AG04450 (cell line): ENCODE data around the gene DDR2. TPM values are rescaled to one million over a fixed set of nuclear protein-coding genes. Genes with fewer than 3 reads are reported as not detected.

Experiments used
- CTCF ChIA-PET: fragments of 300-600, 350-600 bp; formaldehyde crosslinking; extraction: SDS; loops from one replicate; lab custom pipeline; 2022; ENCODE audit warnings: antibody characterized with exemption, inconsistent platforms; lab: Charles Lee
- POLR2A ChIA-PET: fragments of 350-600 bp; formaldehyde crosslinking; extraction: SDS; loops from one replicate; lab custom pipeline; 2021; ENCODE audit warnings: antibody characterized with exemption, inconsistent platforms; lab: Yijun Ruan, JAX
- DNase-seq: peaks from one replicate; pipeline ENCODE4 v3.0.0-alpha.2; 2011; ENCODE audit warnings: low read depth, low spot score
- H3K27ac ChIP-seq: one replicate; pipeline ENCODE4 v1.5.1; 2012; ENCODE audit warnings: low read depth, low read length, control low read depth
- H3K27me3 ChIP-seq: one replicate; pipeline ENCODE4 v1.6.0; 2012; ENCODE audit warnings: low read length; ENCODE audit not compliant: control insufficient read depth, insufficient read depth
- H3K4me3 ChIP-seq: 2 replicates; pipeline ENCODE4 v1.5.1; 2011; ENCODE audit warnings: mild to moderate bottlenecking, low read depth, low read length, control low read depth
- H3K9me3 ChIP-seq: 2 replicates; pipeline ENCODE4 v1.5.1; 2012; ENCODE audit warnings: low read length; ENCODE audit not compliant: control insufficient read depth, insufficient read depth
- CTCF ChIP-seq: IDR thresholded peaks from 2 replicates; pipeline ENCODE4 v1.5.1; 2011; ENCODE audit warnings: low read depth, low read length, control low read depth, inconsistent platforms
- polyA plus RNA-seq: library from polyadenylated mRNA; depleted of rRNA; stranded (reverse); fragments of >200 nt; gene quantifications from 2 replicates; pipeline ENCODE4 v1.2.3, GENCODE V29; 2011

DDR2 gene
- polyA plus RNA-seq, 1 experiment: 194 TPM

DNA sequence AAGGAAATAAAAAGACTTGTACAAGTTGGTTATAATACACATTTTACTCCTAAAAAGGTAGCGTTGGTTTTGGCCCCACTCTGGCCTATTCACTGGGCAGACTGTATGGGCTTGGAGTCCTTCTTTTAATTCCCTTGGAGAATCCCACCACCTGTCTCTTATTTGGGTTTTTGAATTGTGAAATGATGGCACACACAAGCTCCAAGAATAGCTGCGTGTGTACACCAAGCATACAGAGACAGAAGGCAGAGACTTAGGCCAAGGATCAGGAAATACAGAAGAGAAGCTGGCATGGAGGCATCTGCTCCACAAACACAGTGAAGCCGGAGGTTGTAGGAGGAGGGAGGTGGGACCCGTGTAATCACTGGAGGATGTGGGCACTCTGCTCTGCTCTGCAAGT lies 29.1 kb downstream of the DDR2 start:
- no peak for DNase-seq
- ChIA-PET POLR2A (no interaction called here), CTCF (no interaction called here)
- H3K9me3 ChIP-seq: no peaks in the 10 kb centered on the region
- H3K27ac ChIP-seq: no peak overlapping the region
- H3K4me3 ChIP-seq: no peak overlapping the region
- no peaks in the 10 kb centered on the region for H3K27me3 ChIP-seq
- no peak for TF ChIP-seq CTCF

GRCh38 chr1:162662013-162662412 lies 29.7 kb downstream of the DDR2 start:
- TF ChIP-seq CTCF: no peak
- ChIA-PET POLR2A (no interaction called here), CTCF (no interaction called here)
- H3K27ac ChIP-seq: no peak overlapping the region
- H3K4me3 ChIP-seq: no peak overlapping the region
- H3K9me3 ChIP-seq: no peaks in the 10 kb centered on the region
- no peaks in the 10 kb centered on the region for H3K27me3 ChIP-seq
- no peak for DNase-seq

DNA sequence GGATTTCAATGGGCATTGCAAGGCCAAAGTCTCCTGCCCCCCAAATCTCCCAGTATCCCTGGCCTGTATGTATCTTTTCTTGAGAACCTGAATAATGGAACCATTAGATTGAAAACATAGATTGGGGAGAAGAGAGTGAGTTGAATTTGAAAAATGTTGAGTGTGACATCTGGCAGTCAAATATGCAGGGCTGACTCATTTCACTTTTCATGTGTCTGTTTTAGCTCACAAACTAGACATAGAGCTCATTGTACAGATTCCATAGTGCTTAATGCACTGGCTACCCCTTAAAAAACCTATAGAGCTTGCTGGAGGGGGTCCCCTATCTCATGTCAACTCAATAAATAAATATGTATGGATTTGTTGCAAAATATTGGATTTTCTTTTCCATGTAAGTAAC lies 30.8 kb downstream of the DDR2 start:
- H3K27ac ChIP-seq: no peak overlapping the region
- no peaks in the 10 kb centered on the region for H3K27me3 ChIP-seq
- ChIA-PET CTCF (no interaction called here), POLR2A (no interaction called here)
- no peaks in the 10 kb centered on the region for H3K9me3 ChIP-seq
- TF ChIP-seq CTCF: no peak
- H3K4me3 ChIP-seq: no peak overlapping the region
- DNase-seq: no peak

DNA sequence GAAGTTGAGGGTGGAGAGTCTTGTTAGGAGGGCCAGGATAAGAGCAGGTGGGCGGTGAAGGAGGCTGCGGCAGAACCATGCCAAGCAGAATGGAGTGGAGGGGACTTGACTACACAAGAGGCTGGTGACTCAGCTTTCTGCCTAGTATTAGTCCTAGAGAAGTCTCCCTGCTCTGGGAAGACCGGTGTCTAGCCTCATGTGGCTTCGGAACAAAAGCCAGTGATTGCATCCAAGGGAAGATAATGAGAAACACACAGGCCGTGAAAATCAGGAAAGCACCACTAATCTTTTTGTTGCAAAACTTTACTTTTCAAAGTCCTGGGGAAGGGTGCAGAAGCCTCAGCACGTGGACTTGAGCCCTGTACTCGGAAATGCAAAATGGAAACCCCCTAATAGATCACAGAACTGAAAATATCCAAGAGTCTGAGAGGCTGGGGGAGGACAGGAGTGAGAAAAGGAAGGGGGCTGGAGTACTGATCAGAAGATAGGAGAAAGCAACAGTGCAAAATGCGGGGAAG lies 31.4 kb downstream of the DDR2 start:
- H3K9me3 ChIP-seq: no peaks in the 10 kb centered on the region
- no peak overlapping the region for H3K4me3 ChIP-seq
- DNase-seq: no peak
- TF ChIP-seq CTCF: no peak
- POLR2A ChIA-PET: no interaction called here
- H3K27ac ChIP-seq: no peak overlapping the region
- no peaks in the 10 kb centered on the region for H3K27me3 ChIP-seq
- CTCF ChIA-PET: no interaction called here

DNA sequence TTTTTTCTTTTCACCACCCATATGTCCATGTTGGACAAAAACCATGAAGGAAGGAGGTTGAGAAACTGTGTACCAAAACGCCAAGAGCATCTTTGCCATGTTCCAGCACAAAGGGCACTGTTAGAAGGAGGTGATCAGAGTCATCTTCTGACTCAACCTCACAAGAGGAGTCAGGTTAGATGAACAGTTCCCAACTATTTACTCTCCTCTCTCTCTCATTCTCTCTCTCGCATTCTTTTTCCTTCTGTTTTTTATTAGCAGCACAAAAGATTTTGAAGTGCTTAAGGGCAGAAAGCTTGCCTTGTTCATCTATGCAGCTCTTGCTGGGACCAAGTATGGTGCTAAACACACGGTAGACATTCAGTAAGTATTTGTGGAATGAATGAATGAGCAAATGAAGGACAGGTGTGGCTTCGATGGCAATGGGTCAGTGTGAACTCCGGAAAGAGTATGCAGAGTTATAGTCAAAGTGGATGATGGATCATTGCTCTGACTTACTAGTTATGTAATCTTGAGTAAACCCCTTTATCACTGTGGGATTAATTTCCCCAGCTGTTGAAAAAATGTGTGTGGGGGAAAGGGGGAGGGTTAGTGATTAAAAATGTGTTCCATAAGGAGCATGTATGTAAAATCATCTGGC lies 33.9 kb downstream of the DDR2 start:
- DNase-seq: no peak
- Histone ChIP-seq H3K27me3 (no peaks in the 10 kb centered on the region), H3K9me3 (no peaks in the 10 kb centered on the region), H3K4me3 (no peak overlapping the region), H3K27ac (no peak overlapping the region)
- ChIA-PET POLR2A (interaction anchor here (0.8 kb wide), 1 partner anchor 34 kb away, joined by 3 read pairs; the partner anchor contains the start of gene DDR2), CTCF (no interaction called here)
- TF ChIP-seq CTCF: no peak
